ENCODE measurements around the gene RAB30. TPM values are rescaled to one million over a fixed set of nuclear protein-coding genes. Genes with fewer than 3 reads are reported as not detected.
"Not testable (repeated sequence)": the region's sequence is repeated elsewhere in the genome, so short reads cannot be mapped to it uniquely, and the experiment has no call there.

The RAB30 gene
- polyA plus RNA-seq, 1 experiment: 14.0 TPM

DNA sequence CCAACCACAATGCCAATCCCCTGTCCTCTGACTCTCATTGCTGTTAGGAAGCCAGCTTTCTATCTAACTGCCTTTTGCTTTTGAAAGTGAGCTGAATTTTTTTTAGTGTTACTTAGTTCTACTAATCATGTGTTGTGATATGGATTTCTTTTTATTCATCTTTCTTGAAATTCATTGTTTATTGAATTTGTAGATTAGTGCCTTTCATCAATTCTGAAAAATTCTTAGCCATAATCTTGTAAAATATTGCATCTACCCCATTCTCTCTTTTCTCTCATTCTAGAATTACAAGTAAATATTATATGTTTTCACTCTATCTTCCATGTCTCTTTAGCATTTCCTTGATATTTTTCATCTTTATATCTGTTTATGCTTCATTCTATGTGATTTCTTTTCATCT, 122.3 kb downstream of the RAB30 start:
- Histone ChIP-seq H3K27me3 (ENCODE audit: control insufficient read depth, insufficient read depth, low read length) (no peaks in the 10 kb centered on the region), H3K4me3 (ENCODE audit: low read depth, low read length) (no peak overlapping the region), H3K36me3 (ENCODE audit: control insufficient read depth, insufficient read depth, low read length) (no peaks in the 10 kb centered on the region)
- ChIA-PET CTCF (interaction anchor here (0.7 to 0.9 kb wide), 2 partner anchors 14 to 18 kb away, joined by 3 read pairs; no protein-coding TSS in a partner anchor), POLR2A (no interaction called here)
- TF ChIP-seq, protein P1, sequence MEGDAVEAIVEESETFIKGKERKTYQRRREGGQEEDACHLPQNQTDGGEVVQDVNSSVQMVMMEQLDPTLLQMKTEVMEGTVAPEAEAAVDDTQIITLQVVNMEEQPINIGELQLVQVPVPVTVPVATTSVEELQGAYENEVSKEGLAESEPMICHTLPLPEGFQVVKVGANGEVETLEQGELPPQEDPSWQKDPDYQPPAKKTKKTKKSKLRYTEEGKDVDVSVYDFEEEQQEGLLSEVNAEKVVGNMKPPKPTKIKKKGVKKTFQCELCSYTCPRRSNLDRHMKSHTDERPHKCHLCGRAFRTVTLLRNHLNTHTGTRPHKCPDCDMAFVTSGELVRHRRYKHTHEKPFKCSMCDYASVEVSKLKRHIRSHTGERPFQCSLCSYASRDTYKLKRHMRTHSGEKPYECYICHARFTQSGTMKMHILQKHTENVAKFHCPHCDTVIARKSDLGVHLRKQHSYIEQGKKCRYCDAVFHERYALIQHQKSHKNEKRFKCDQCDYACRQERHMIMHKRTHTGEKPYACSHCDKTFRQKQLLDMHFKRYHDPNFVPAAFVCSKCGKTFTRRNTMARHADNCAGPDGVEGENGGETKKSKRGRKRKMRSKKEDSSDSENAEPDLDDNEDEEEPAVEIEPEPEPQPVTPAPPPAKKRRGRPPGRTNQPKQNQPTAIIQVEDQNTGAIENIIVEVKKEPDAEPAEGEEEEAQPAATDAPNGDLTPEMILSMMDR (IDR thresholded peaks at IDR 0.05; ENCODE audit: insufficient read depth, low read depth, low read length): no peak
- no peak for DNase-seq (ENCODE audit: low read depth)

DNA sequence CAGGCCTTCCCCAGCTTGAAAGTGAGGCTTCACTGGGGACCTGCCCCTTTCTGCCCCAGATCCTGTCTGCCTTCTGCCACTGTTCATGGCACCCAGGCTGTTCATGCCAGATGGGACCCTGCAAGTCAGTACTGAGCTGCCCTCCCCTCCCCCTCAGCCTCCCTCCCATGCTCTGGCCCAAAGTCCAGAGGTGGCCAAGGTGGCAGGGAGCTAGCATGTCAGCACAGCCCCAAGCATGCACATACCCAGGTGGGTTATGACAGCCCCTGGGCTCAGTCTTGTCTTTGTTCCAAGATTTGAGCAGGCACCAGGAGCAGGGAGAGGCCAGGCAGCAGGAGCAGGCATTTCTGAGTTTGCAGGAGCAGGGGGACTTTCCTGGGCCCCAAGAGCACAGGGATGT, 126.0 kb downstream of the RAB30 start:
- DNase-seq (ENCODE audit: low read depth): no peak
- Histone ChIP-seq H3K4me3 (ENCODE audit: low read depth, low read length) (no peak overlapping the region), H3K36me3 (ENCODE audit: control insufficient read depth, insufficient read depth, low read length) (no peaks in the 10 kb centered on the region), H3K27me3 (ENCODE audit: control insufficient read depth, insufficient read depth, low read length) (no peaks in the 10 kb centered on the region)
- TF ChIP-seq, protein P1 (IDR thresholded peaks at IDR 0.05; ENCODE audit: insufficient read depth, low read depth, low read length): no peak
- ChIA-PET POLR2A (interaction anchor here (0.6 kb wide), 1 partner anchor 15 kb away, joined by 3 read pairs; no protein-coding TSS in a partner anchor), CTCF (interaction anchor here (1.1 to 1.7 kb wide), 3 partner anchors 11 to 19 kb away, joined by 5 read pairs; no protein-coding TSS in a partner anchor)

DNA sequence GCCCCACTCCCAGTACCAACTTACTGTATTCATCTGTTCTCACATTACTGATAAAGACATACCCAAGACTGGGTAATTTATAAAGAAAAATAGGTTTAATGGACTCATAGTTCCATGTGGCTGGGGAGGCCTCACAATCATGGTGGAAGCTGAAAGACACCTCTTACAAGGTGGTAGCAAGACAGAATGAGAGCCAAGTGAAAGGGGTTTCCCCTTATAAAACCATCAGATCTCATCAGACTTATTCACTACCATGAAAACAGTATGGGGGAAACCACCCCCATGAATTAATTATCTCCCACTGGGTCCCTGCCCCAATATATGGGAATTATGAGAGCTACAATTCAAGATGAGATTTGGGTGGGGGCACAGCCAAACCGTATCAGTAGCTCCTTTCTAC, 126.7 kb downstream of the RAB30 start:
- ChIA-PET CTCF (interaction anchor here (1.1 to 1.7 kb wide), 3 partner anchors 10 to 18 kb away, joined by 5 read pairs; no protein-coding TSS in a partner anchor), POLR2A (interaction anchor here (0.6 kb wide), 1 partner anchor 16 kb away, joined by 3 read pairs; no protein-coding TSS in a partner anchor)
- not testable (repeated sequence) for DNase-seq (ENCODE audit: low read depth)

DNA sequence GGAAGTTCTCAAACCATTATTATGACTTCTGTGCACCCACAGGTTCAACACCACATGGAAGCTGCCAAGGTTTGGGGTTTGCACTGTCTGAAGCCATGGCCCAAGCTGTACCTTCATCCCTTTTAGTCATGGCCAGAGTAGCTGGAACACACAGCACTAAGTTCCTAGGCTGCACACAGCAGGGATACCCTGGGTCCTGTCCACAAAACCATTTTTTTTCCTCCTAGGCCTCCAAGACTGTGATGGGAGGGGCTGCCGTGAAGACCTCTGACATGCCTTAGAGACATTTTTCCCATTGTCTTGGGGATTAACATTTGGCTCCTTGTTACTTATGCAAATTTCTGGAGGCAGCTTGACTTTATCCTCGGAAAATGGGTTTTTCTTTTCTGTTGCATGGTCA, 127.5 kb downstream of the RAB30 start:
- CTCF ChIA-PET: no interaction called here
- TF ChIP-seq, protein P1 (IDR thresholded peaks at IDR 0.05; ENCODE audit: insufficient read depth, low read depth, low read length): no peak
- Histone ChIP-seq H3K36me3 (ENCODE audit: control insufficient read depth, insufficient read depth, low read length) (no peaks in the 10 kb centered on the region), H3K27me3 (ENCODE audit: control insufficient read depth, insufficient read depth, low read length) (no peaks in the 10 kb centered on the region), H3K4me3 (ENCODE audit: low read depth, low read length) (no peak overlapping the region)
- POLR2A ChIA-PET: no interaction called here
- DNase-seq (ENCODE audit: low read depth): no peak

More for the DNA sequence above, 126.7 kb downstream of the RAB30 start:
- H3K27me3 ChIP-seq (ENCODE audit: control insufficient read depth, insufficient read depth, low read length); H3K36me3 ChIP-seq (ENCODE audit: control insufficient read depth, insufficient read depth, low read length); H3K4me3 ChIP-seq (ENCODE audit: low read depth, low read length): not testable (repeated sequence)

DNA sequence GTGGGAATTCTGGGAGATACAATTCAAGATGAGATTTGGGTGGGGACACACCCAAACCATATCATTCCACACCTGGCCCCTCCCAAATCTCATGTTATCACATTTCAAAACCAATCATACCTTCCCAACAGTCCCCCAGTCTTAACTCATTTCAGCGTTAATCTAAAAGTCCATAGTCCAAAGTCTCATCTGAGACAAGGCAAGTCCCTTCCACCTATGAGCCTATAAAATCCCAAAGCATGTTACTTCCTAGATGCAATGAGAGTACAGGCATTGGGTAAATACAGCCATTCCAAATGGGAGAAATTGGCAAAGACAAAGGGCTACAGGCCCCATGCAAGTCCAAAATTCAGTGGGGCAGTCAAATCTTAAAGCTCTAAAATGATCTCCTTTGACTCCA, 128.3 kb downstream of the RAB30 start:
- H3K27me3 ChIP-seq (ENCODE audit: control insufficient read depth, insufficient read depth, low read length); H3K4me3 ChIP-seq (ENCODE audit: low read depth, low read length); H3K36me3 ChIP-seq (ENCODE audit: control insufficient read depth, insufficient read depth, low read length); POLR2A ChIA-PET; DNase-seq (ENCODE audit: low read depth): not testable (repeated sequence)
- CTCF ChIA-PET: interaction anchor here (1.9 kb wide), 1 partner anchor 16 kb away, joined by 4 read pairs; no protein-coding TSS in a partner anchor

DNA sequence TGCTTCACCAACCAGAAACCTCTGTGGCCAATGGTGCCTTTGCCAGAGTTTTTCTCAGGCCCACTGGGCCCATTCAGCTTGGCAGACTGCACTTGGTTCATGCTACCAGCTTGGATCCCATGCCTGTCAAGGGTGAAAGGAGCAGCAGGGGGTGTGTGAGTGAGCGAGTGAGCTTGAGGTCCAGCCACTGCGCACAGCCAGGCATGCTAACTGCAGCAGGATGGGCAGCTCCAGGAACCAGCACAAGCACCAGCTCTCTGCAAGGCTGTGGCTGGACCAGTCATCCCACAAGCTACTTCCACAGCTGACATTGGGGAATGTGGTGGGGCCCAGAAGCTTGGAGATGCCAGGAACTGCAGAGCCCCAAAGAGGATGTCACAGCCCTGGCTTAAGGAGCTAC, 129.3 kb downstream of the RAB30 start:
- TF ChIP-seq, protein P1 (IDR thresholded peaks at IDR 0.05; ENCODE audit: insufficient read depth, low read depth, low read length): no peak
- DNase-seq (ENCODE audit: low read depth): no peak
- no peaks in the 10 kb centered on the region for H3K36me3 ChIP-seq (ENCODE audit: control insufficient read depth, insufficient read depth, low read length)
- H3K27me3 ChIP-seq (ENCODE audit: control insufficient read depth, insufficient read depth, low read length): no peaks in the 10 kb centered on the region
- CTCF ChIA-PET: interaction anchor here (1.9 kb wide), 1 partner anchor 15 kb away, joined by 4 read pairs; no protein-coding TSS in a partner anchor
- H3K4me3 ChIP-seq (ENCODE audit: low read depth, low read length): no peak overlapping the region
- POLR2A ChIA-PET: no interaction called here
